IPS DF 6.9 (cell line): ENCODE results near the gene PKDREJ.

Source experiments
- DNase-seq: peaks from one replicate; pipeline ENCODE4 v3.0.0-alpha.2; 2013; ENCODE audit warnings: low read depth, low spot score
- H3K27ac ChIP-seq: one replicate; pipeline ENCODE4 v1.5.1; 2013; ENCODE audit warnings: low read length, control low read depth
- H3K27me3 ChIP-seq: 2 replicates; pipeline ENCODE4 v1.6.1; 2013; ENCODE audit warnings: mild to moderate bottlenecking, low read length; ENCODE audit not compliant: control insufficient read depth, insufficient read depth
- H3K36me3 ChIP-seq: 2 replicates; pipeline ENCODE4 v1.6.1; 2013; ENCODE audit warnings: low read length; ENCODE audit not compliant: control insufficient read depth, insufficient read depth
- H3K4me1 ChIP-seq: 2 replicates; pipeline ENCODE4 v1.6.1; 2013; ENCODE audit warnings: low read length; ENCODE audit not compliant: control insufficient read depth, insufficient read depth
- H3K4me3 ChIP-seq: 2 replicates; pipeline ENCODE4 v1.5.1; 2013; ENCODE audit warnings: mild to moderate bottlenecking, low read length
- H3K9me3 ChIP-seq: 2 replicates; pipeline ENCODE4 v1.6.1; 2013; ENCODE audit warnings: low read length, inconsistent platforms; ENCODE audit not compliant: control insufficient read depth, insufficient read depth
- whole genome bisulfite sequencing: extraction: QIAGEN DNeasy Blood & Tissue Kit; methylation state at CpG from one replicate; pipeline ENCODE4 v1.1.7; 2013; ENCODE audit warnings: mixed read lengths, missing lambda C conversion rate; ENCODE audit not compliant: insufficient read length, insufficient coverage; 5-methylcytosine and 5-hydroxymethylcytosine counted together

The PKDREJ gene

GRCh38 chr22:46288846-46289243 lies 25.7 kb upstream of the PKDREJ start:
- H3K9me3 ChIP-seq = no peaks in the 10 kb centered on the region
- no peak overlapping the region for H3K4me3 ChIP-seq
- no peaks in the 10 kb centered on the region for H3K27me3 ChIP-seq
- H3K4me1 ChIP-seq = no peaks in the 10 kb centered on the region
- DNase-seq = no peak
- WGBS = no CpG with 5 or more reads among the region's 7 CpGs
- H3K36me3 ChIP-seq = peaks cover 3% of the 10 kb centered on the region; the same call in 1 of the 2 replicates
- H3K27ac ChIP-seq = no peak overlapping the region

GRCh38 chr22:46287873-46288751 lies 25.0 kb upstream of the PKDREJ start:
- Histone ChIP-seq H3K4me3 (no peak overlapping the region), H3K4me1 (no peaks in the 10 kb centered on the region), H3K9me3 (no peaks in the 10 kb centered on the region), H3K27me3 (no peaks in the 10 kb centered on the region), H3K36me3 (peaks cover 3% of the 10 kb centered on the region; the same call in 1 of the 2 replicates), H3K27ac (no peak overlapping the region)
- WGBS = no CpG with 5 or more reads among the region's 24 CpGs
- DNase-seq = no peak

- H3K4me1 ChIP-seq = no peaks in the 10 kb centered on the region
- WGBS = no CpG with 5 or more reads among the region's 15 CpGs
- H3K36me3 ChIP-seq = no peaks in the 10 kb centered on the region; the same call in 1 of the 2 replicates
- no peaks in the 10 kb centered on the region for H3K9me3 ChIP-seq
- no peak for DNase-seq
- H3K27ac ChIP-seq = no peak overlapping the region
- H3K27me3 ChIP-seq = no peaks in the 10 kb centered on the region
- no peak overlapping the region for H3K4me3 ChIP-seq
Measured at GRCh38 chr22:46286941-46287872, 24.1 kb upstream of the PKDREJ start.

- Histone ChIP-seq H3K27ac (no peak overlapping the region), H3K27me3 (no peaks in the 10 kb centered on the region), H3K9me3 (no peaks in the 10 kb centered on the region), H3K36me3 (no peaks in the 10 kb centered on the region; the same call in 1 of the 2 replicates), H3K4me3 (no peak overlapping the region), H3K4me1 (no peaks in the 10 kb centered on the region)
- no peak for DNase-seq
- no CpG with 5 or more reads among the region's 3 CpGs for WGBS
Measured at GRCh38 chr22:46286006-46286405, 22.9 kb upstream of the PKDREJ start.

- WGBS = no CpG with 5 or more reads among the region's 13 CpGs
- no peaks in the 10 kb centered on the region for H3K9me3 ChIP-seq
- H3K4me3 ChIP-seq = no peak overlapping the region
- H3K36me3 ChIP-seq = peaks cover 10% of the 10 kb centered on the region; the same call in 1 of the 2 replicates
- H3K4me1 ChIP-seq = no peaks in the 10 kb centered on the region
- DNase-seq = no peak
- no peak overlapping the region for H3K27ac ChIP-seq
- no peaks in the 10 kb centered on the region for H3K27me3 ChIP-seq
Measured at GRCh38 chr22:46281866-46282678, 18.9 kb upstream of the PKDREJ start.

GRCh38 chr22:46280999-46281623 lies 18.0 kb upstream of the PKDREJ start:
- H3K4me3 ChIP-seq = no peak overlapping the region
- no peaks in the 10 kb centered on the region for H3K27me3 ChIP-seq
- DNase-seq = no peak
- no CpG with 5 or more reads among the region's 19 CpGs for WGBS
- no peaks in the 10 kb centered on the region for H3K9me3 ChIP-seq
- peaks cover 10% of the 10 kb centered on the region; the same call in 1 of the 2 replicates for H3K36me3 ChIP-seq
- H3K4me1 ChIP-seq = no peaks in the 10 kb centered on the region
- H3K27ac ChIP-seq = no peak overlapping the region

GRCh38 chr22:46280063-46280817 lies 17.1 kb upstream of the PKDREJ start:
- Histone ChIP-seq H3K9me3 (no peaks in the 10 kb centered on the region), H3K27me3 (no peaks in the 10 kb centered on the region), H3K36me3 (peaks cover 12% of the 10 kb centered on the region; the same call in 1 of the 2 replicates), H3K4me3 (no peak overlapping the region), H3K27ac (no peak overlapping the region), H3K4me1 (no peaks in the 10 kb centered on the region)
- WGBS = no CpG with 5 or more reads among the region's 12 CpGs
- no peak for DNase-seq

- no peak for DNase-seq
- no peaks in the 10 kb centered on the region for H3K27me3 ChIP-seq
- H3K36me3 ChIP-seq = peaks cover 12% of the 10 kb centered on the region; the same call in 1 of the 2 replicates
- H3K9me3 ChIP-seq = no peaks in the 10 kb centered on the region
- H3K4me3 ChIP-seq = no peak overlapping the region
- no CpG with 5 or more reads among the region's 22 CpGs for WGBS
- H3K27ac ChIP-seq = no peak overlapping the region
- no peaks in the 10 kb centered on the region for H3K4me1 ChIP-seq
Measured at GRCh38 chr22:46278656-46279645, 15.8 kb upstream of the PKDREJ start.
